Parathyroid adenoma (tissue), 2 donors: ENCODE data around the gene GATC.

Experiments
- H2AFZ ChIP-seq: fragments of 300-600 bp; sonication (generic); one replicate; pipeline ENCODE4 v1.7.0; 2017; ENCODE audit warnings: antibody characterized with exemption, mild to moderate bottlenecking
- H3K27ac ChIP-seq: fragments of 300-600 bp; sonication (generic); one replicate; pipeline ENCODE4 v1.7.0; 2017
- H3K27me3 ChIP-seq: fragments of 300-600 bp; sonication (generic); one replicate; pipeline ENCODE4 v1.7.0; 2017; ENCODE audit warnings: low read length; ENCODE audit not compliant: control insufficient read depth, insufficient read depth
- H3K36me3 ChIP-seq: fragments of 300-600 bp; sonication (generic); one replicate; pipeline ENCODE4 v1.7.0; 2017; ENCODE audit warnings: low read length; ENCODE audit not compliant: control insufficient read depth, insufficient read depth
- H3K4me1 ChIP-seq: fragments of 300-600 bp; sonication (generic); one replicate; pipeline ENCODE4 v1.7.0; 2017; ENCODE audit warnings: control low read depth
- H3K4me2 ChIP-seq: fragments of 300-600 bp; sonication (generic); one replicate; pipeline ENCODE4 v1.7.0; 2017; ENCODE audit warnings: low read length
- H3K4me3 ChIP-seq: fragments of 300-600 bp; sonication (generic); one replicate; pipeline ENCODE4 v1.7.0; 2017; ENCODE audit warnings: low read depth, low read length
- H3K79me2 ChIP-seq: fragments of 300-600 bp; sonication (generic); one replicate; pipeline ENCODE4 v1.7.0; 2017; ENCODE audit warnings: control low read depth
- H3K9ac ChIP-seq: fragments of 300-600 bp; sonication (generic); one replicate; pipeline ENCODE4 v1.7.0; 2017; ENCODE audit warnings: mild to moderate bottlenecking
- H3K9me3 ChIP-seq: fragments of 300-600 bp; sonication (generic); one replicate; pipeline ENCODE4 v1.7.0; 2017; ENCODE audit warnings: low read length; ENCODE audit not compliant: control insufficient read depth
- TF ChIP-seq, protein P1 (sequence below): fragments of 300-600 bp; sonication (generic); IDR thresholded peaks from one replicate; pipeline ENCODE4 v1.7.0; 2017; ENCODE audit warnings: antibody characterized with exemption, mild to moderate bottlenecking
- donor health status: primary hyperparathyroidism.

Gene GATC

GRCh38 chr12:120500581-120500980 lies 54.3 kb downstream of the GATC start:
- H3K36me3 ChIP-seq: no peaks in the 10 kb centered on the region
- H3K4me2 ChIP-seq: no peak overlapping the region
- TF ChIP-seq, protein P1, sequence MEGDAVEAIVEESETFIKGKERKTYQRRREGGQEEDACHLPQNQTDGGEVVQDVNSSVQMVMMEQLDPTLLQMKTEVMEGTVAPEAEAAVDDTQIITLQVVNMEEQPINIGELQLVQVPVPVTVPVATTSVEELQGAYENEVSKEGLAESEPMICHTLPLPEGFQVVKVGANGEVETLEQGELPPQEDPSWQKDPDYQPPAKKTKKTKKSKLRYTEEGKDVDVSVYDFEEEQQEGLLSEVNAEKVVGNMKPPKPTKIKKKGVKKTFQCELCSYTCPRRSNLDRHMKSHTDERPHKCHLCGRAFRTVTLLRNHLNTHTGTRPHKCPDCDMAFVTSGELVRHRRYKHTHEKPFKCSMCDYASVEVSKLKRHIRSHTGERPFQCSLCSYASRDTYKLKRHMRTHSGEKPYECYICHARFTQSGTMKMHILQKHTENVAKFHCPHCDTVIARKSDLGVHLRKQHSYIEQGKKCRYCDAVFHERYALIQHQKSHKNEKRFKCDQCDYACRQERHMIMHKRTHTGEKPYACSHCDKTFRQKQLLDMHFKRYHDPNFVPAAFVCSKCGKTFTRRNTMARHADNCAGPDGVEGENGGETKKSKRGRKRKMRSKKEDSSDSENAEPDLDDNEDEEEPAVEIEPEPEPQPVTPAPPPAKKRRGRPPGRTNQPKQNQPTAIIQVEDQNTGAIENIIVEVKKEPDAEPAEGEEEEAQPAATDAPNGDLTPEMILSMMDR: no peak
- H2AFZ ChIP-seq: no peak overlapping the region
- H3K4me1 ChIP-seq: no peaks in the 10 kb centered on the region
- H3K9me3 ChIP-seq: no peaks in the 10 kb centered on the region
- H3K9ac ChIP-seq: no peak overlapping the region
- H3K27me3 ChIP-seq: no peaks in the 10 kb centered on the region
- H3K27ac ChIP-seq: no peak overlapping the region
- H3K4me3 ChIP-seq: no peak overlapping the region
- no peaks in the 10 kb centered on the region for H3K79me2 ChIP-seq

- TF ChIP-seq, protein P1: no peak
- Histone ChIP-seq H3K27me3 (no peaks in the 10 kb centered on the region), H2AFZ (no peak overlapping the region), H3K27ac (no peak overlapping the region), H3K4me2 (no peak overlapping the region), H3K9ac (no peak overlapping the region), H3K4me3 (no peak overlapping the region), H3K36me3 (no peaks in the 10 kb centered on the region), H3K4me1 (no peaks in the 10 kb centered on the region), H3K9me3 (no peaks in the 10 kb centered on the region), H3K79me2 (no peaks in the 10 kb centered on the region)
These were observed 58.3 kb downstream of the GATC start for GRCh38 chr12:120504587-120504986.

- no peaks in the 10 kb centered on the region for H3K9me3 ChIP-seq
- no peak overlapping the region for H3K27ac ChIP-seq
- H3K9ac ChIP-seq: no peak overlapping the region
- TF ChIP-seq, protein P1: no peak
- H3K4me1 ChIP-seq: no peaks in the 10 kb centered on the region
- H3K79me2 ChIP-seq: no peaks in the 10 kb centered on the region
- no peak overlapping the region for H2AFZ ChIP-seq
- H3K27me3 ChIP-seq: no peaks in the 10 kb centered on the region
- no peak overlapping the region for H3K4me3 ChIP-seq
- H3K36me3 ChIP-seq: no peaks in the 10 kb centered on the region
- no peak overlapping the region for H3K4me2 ChIP-seq
These were observed 62.3 kb downstream of the GATC start for GRCh38 chr12:120508537-120508936.
